Fibroblast of peridontal ligament (primary cell): Measurements from ENCODE around the gene HECTD2.
"Not testable (repeated sequence)": the region's sequence is repeated elsewhere in the genome, so short reads cannot be mapped to it uniquely, and the experiment has no call there.

Source experiments
- DNase-seq: peaks from one replicate; pipeline ENCODE4 v3.0.0-alpha.2; 2010; ENCODE audit errors: extremely low read depth

The HECTD2 gene

GRCh38 chr10:91474009-91474408 lies 63.9 kb downstream of the HECTD2 start:
- no peak for DNase-seq

GRCh38 chr10:91477236-91477635 lies 67.1 kb downstream of the HECTD2 start:
- no peak for DNase-seq

GRCh38 chr10:91479583-91479982 lies 69.4 kb downstream of the HECTD2 start:
- DNase-seq, result no peak

- no peak for DNase-seq
These were observed 77.9 kb downstream of the HECTD2 start for GRCh38 chr10:91487911-91488582.

- peak; percentile 79 for DNase-seq
These were observed 83.2 kb downstream of the HECTD2 start for GRCh38 chr10:91493313-91493712.

- DNase-seq, result peak; percentile 59
These were observed 85.3 kb downstream of the HECTD2 start for GRCh38 chr10:91495402-91495801.

- DNase-seq, result no peak
These were observed 85.9 kb downstream of the HECTD2 start for GRCh38 chr10:91496016-91496415.

- peak; percentile 76 for DNase-seq
These were observed 101.6 kb downstream of the HECTD2 start for GRCh38 chr10:91511549-91512330.

- no peak for DNase-seq
These were observed 102.3 kb downstream of the HECTD2 start for GRCh38 chr10:91512458-91512857.

- peak; percentile 42 for DNase-seq
These were observed 103.7 kb downstream of the HECTD2 start for GRCh38 chr10:91513598-91514424.

- DNase-seq, result no peak
These were observed 104.6 kb downstream of the HECTD2 start for GRCh38 chr10:91514787-91515186.

GRCh38 chr10:91517394-91517793 lies 107.2 kb downstream of the HECTD2 start:
- DNase-seq, result no peak

- DNase-seq, result no peak
These were observed 109.9 kb downstream of the HECTD2 start for GRCh38 chr10:91519899-91520514.

- no peak for DNase-seq
These were observed 110.5 kb downstream of the HECTD2 start for GRCh38 chr10:91520661-91521060.

- peak; percentile 46 for DNase-seq
These were observed 111.3 kb downstream of the HECTD2 start for GRCh38 chr10:91521439-91521838.

- peak; percentile 9 for DNase-seq
These were observed 116.0 kb downstream of the HECTD2 start for GRCh38 chr10:91525896-91526712.

GRCh38 chr10:91528080-91528479 lies 117.9 kb downstream of the HECTD2 start:
- DNase-seq, result no peak

- DNase-seq, result no peak
These were observed 118.6 kb downstream of the HECTD2 start for GRCh38 chr10:91528768-91529167.

GRCh38 chr10:91534789-91535188 lies 124.6 kb downstream of the HECTD2 start:
- DNase-seq, result not testable (repeated sequence)

- peak; percentile 74 for DNase-seq
These were observed 126.0 kb downstream of the HECTD2 start for GRCh38 chr10:91536111-91536510.

- DNase-seq, result peak; percentile 19
These were observed 126.6 kb downstream of the HECTD2 start for GRCh38 chr10:91536733-91537132.
